ENCODE results near the gene CASP10. TPM values are rescaled to one million over a fixed set of nuclear protein-coding genes. Genes with fewer than 3 reads are reported as not detected.

The CASP10 gene
- total and polyA plus RNA-seq, 9 of the 15 experiments (the other 6 are each of a cell fraction or from before 2014, with no cell fraction given), result 7.1 to 20.4 (median 10.8) TPM

DNA sequence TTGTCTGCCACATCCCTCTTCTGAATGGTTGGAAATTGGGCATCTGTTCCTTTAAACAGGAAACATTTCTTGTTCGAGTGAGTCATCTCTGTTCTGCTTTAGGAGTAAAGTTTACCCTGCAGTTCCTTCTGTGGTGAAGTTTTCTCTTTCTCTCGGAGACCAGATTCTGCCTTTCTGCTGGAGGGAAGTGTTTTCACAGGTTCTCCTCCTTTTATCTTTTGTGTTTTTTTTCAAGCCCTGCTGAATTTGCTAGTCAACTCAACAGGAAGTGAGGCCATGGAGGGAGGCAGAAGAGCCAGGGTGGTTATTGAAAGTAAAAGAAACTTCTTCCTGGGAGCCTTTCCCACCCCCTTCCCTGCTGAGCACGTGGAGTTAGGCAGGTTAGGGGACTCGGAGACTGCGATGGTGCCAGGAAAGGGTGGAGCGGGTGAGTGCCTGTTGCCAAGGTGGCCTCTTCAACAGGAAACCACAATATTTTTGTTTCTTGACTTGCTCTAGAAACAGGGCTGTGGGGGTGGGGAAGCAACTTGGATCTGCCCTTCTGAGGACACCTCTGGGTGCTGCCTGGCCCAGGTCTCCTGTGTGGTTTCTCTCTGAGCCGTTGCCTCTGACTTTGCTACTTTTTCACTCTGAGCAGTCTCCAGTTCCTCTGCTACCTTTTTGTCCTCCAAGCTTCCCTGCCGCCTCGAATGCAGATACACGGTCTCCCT, 75.2 kb downstream of the CASP10 start (continued):
- TF ChIP-seq, protein P1, sequence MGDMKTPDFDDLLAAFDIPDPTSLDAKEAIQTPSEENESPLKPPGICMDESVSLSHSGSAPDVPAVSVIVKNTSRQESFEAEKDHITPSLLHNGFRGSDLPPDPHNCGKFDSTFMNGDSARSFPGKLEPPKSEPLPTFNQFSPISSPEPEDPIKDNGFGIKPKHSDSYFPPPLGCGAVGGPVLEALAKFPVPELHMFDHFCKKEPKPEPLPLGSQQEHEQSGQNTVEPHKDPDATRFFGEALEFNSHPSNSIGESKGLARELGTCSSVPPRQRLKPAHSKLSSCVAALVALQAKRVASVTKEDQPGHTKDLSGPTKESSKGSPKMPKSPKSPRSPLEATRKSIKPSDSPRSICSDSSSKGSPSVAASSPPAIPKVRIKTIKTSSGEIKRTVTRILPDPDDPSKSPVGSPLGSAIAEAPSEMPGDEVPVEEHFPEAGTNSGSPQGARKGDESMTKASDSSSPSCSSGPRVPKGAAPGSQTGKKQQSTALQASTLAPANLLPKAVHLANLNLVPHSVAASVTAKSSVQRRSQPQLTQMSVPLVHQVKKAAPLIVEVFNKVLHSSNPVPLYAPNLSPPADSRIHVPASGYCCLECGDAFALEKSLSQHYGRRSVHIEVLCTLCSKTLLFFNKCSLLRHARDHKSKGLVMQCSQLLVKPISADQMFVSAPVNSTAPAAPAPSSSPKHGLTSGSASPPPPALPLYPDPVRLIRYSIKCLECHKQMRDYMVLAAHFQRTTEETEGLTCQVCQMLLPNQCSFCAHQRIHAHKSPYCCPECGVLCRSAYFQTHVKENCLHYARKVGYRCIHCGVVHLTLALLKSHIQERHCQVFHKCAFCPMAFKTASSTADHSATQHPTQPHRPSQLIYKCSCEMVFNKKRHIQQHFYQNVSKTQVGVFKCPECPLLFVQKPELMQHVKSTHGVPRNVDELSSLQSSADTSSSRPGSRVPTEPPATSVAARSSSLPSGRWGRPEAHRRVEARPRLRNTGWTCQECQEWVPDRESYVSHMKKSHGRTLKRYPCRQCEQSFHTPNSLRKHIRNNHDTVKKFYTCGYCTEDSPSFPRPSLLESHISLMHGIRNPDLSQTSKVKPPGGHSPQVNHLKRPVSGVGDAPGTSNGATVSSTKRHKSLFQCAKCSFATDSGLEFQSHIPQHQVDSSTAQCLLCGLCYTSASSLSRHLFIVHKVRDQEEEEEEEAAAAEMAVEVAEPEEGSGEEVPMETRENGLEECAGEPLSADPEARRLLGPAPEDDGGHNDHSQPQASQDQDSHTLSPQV (IDR thresholded peaks at IDR 0.05), result peak; percentile 88
- TF ChIP-seq LCOR (CRISPR knock-in tag; IDR thresholded peaks at IDR 0.05), result 0 out of 2 replicates have a peak, but pooled peaks have one; percentile 31
- TF ChIP-seq, protein P2, sequence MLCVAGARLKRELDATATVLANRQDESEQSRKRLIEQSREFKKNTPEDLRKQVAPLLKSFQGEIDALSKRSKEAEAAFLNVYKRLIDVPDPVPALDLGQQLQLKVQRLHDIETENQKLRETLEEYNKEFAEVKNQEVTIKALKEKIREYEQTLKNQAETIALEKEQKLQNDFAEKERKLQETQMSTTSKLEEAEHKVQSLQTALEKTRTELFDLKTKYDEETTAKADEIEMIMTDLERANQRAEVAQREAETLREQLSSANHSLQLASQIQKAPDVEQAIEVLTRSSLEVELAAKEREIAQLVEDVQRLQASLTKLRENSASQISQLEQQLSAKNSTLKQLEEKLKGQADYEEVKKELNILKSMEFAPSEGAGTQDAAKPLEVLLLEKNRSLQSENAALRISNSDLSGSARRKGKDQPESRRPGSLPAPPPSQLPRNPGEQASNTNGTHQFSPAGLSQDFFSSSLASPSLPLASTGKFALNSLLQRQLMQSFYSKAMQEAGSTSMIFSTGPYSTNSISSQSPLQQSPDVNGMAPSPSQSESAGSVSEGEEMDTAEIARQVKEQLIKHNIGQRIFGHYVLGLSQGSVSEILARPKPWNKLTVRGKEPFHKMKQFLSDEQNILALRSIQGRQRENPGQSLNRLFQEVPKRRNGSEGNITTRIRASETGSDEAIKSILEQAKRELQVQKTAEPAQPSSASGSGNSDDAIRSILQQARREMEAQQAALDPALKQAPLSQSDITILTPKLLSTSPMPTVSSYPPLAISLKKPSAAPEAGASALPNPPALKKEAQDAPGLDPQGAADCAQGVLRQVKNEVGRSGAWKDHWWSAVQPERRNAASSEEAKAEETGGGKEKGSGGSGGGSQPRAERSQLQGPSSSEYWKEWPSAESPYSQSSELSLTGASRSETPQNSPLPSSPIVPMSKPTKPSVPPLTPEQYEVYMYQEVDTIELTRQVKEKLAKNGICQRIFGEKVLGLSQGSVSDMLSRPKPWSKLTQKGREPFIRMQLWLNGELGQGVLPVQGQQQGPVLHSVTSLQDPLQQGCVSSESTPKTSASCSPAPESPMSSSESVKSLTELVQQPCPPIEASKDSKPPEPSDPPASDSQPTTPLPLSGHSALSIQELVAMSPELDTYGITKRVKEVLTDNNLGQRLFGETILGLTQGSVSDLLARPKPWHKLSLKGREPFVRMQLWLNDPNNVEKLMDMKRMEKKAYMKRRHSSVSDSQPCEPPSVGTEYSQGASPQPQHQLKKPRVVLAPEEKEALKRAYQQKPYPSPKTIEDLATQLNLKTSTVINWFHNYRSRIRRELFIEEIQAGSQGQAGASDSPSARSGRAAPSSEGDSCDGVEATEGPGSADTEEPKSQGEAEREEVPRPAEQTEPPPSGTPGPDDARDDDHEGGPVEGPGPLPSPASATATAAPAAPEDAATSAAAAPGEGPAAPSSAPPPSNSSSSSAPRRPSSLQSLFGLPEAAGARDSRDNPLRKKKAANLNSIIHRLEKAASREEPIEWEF (CRISPR knock-in tag; IDR thresholded peaks at IDR 0.05), result 0 out of 2 replicates have a peak, but pooled peaks have one; percentile 34
- peak; percentile 91 for TF ChIP-seq FOSL1 (tag; conservative IDR thresholded peaks at IDR 0.05)
- no peak for TF ChIP-seq ZNF830 (CRISPR knock-in tag; IDR thresholded peaks at IDR 0.05)
- TF ChIP-seq, protein P3, sequence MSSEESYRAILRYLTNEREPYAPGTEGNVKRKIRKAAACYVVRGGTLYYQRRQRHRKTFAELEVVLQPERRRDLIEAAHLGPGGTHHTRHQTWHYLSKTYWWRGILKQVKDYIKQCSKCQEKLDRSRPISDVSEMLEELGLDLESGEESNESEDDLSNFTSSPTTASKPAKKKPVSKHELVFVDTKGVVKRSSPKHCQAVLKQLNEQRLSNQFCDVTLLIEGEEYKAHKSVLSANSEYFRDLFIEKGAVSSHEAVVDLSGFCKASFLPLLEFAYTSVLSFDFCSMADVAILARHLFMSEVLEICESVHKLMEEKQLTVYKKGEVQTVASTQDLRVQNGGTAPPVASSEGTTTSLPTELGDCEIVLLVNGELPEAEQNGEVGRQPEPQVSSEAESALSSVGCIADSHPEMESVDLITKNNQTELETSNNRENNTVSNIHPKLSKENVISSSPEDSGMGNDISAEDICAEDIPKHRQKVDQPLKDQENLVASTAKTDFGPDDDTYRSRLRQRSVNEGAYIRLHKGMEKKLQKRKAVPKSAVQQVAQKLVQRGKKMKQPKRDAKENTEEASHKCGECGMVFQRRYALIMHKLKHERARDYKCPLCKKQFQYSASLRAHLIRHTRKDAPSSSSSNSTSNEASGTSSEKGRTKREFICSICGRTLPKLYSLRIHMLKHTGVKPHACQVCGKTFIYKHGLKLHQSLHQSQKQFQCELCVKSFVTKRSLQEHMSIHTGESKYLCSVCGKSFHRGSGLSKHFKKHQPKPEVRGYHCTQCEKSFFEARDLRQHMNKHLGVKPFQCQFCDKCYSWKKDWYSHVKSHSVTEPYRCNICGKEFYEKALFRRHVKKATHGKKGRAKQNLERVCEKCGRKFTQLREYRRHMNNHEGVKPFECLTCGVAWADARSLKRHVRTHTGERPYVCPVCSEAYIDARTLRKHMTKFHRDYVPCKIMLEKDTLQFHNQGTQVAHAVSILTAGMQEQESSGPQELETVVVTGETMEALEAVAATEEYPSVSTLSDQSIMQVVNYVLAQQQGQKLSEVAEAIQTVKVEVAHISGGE (CRISPR knock-in tag; IDR thresholded peaks at IDR 0.05), result 0 out of 6 replicates have a peak, but pooled peaks of 1 of the 3 experiments have one; percentile 21
- TF ChIP-seq MYC (IDR thresholded peaks at IDR 0.05; ENCODE audit: low read depth, low read length), result peak; percentile 76; the same call in 1 of the 2 replicates
- no peak for TF ChIP-seq MYC (CRISPR knock-in tag; IDR thresholded peaks at IDR 0.05; ENCODE audit: borderline replicate concordance, low read depth)
- TF ChIP-seq, protein P4, sequence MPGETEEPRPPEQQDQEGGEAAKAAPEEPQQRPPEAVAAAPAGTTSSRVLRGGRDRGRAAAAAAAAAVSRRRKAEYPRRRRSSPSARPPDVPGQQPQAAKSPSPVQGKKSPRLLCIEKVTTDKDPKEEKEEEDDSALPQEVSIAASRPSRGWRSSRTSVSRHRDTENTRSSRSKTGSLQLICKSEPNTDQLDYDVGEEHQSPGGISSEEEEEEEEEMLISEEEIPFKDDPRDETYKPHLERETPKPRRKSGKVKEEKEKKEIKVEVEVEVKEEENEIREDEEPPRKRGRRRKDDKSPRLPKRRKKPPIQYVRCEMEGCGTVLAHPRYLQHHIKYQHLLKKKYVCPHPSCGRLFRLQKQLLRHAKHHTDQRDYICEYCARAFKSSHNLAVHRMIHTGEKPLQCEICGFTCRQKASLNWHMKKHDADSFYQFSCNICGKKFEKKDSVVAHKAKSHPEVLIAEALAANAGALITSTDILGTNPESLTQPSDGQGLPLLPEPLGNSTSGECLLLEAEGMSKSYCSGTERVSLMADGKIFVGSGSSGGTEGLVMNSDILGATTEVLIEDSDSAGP (CRISPR knock-in tag; IDR thresholded peaks at IDR 0.05), result peak; percentile 92

All from K562 (cell line).